Measurements from ENCODE around the gene GGACT.

Gene GGACT

GRCh38 chr13:100608489-100608888 is 19.9 kb upstream of the GGACT start:
- TF ChIP-seq, protein P1, sequence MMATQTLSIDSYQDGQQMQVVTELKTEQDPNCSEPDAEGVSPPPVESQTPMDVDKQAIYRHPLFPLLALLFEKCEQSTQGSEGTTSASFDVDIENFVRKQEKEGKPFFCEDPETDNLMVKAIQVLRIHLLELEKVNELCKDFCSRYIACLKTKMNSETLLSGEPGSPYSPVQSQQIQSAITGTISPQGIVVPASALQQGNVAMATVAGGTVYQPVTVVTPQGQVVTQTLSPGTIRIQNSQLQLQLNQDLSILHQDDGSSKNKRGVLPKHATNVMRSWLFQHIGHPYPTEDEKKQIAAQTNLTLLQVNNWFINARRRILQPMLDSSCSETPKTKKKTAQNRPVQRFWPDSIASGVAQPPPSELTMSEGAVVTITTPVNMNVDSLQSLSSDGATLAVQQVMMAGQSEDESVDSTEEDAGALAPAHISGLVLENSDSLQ (IDR thresholded peaks at IDR 0.05) = no peak
- TF ChIP-seq BHLHE40 (IDR thresholded peaks at IDR 0.05; ENCODE audit: borderline replicate concordance) = no peak
- DNase-seq (ENCODE audit: extremely low spot score) = no peak
- POLR2A ChIA-PET = no interaction called here
- CTCF ChIA-PET = no interaction called here

DNA sequence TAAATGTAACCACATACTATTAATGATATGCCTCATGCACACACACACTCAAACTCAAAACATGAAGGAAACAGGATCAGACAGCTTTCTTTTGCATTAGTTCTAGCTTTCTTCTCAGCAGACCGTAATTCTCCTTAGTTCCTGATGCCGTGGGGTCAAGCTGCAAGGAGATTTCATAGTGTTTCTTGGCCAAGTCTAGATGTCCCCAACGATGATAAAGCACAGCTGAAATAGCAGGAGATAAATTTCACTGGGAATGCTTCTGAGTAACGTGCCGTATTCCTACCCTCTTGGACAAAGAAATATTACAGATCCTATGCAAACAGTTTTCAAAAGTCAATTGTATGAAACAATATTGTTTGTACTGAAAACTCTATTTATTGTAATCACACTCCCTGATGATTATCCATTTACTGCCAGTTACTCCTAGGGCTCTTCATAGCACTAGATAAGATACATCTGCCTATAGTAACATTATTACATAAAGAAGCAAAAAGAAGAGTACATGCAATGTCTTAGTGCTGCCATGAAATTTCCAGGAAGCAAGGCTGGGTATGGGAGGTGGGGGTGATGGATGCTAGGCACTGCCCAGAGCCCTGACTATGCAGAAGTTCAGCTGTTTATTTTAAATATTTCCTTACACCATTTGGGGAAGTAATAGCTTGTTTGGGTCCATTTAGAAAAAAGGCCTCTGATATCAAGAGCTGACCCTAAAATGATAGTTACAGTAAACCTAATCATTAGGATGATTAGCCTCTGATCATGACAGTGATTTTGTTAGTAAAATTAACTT is 16.5 kb upstream of the GGACT start:
- CTCF ChIA-PET = no interaction called here
- TF ChIP-seq SUZ12 (IDR thresholded peaks at IDR 0.05) = no peak
- TF ChIP-seq TARDBP (IDR thresholded peaks at IDR 0.05) = no peak
- TF ChIP-seq FOXA1 (IDR thresholded peaks at IDR 0.05) = no peak
- TF ChIP-seq SP1 (IDR thresholded peaks at IDR 0.05) = no peak
- no peak for TF ChIP-seq FOXK2 (IDR thresholded peaks at IDR 0.05)
- no peak for TF ChIP-seq NFRKB (IDR thresholded peaks at IDR 0.05)
- no peak for DNase-seq (ENCODE audit: extremely low spot score)
- POLR2A ChIA-PET = no interaction called here

DNA sequence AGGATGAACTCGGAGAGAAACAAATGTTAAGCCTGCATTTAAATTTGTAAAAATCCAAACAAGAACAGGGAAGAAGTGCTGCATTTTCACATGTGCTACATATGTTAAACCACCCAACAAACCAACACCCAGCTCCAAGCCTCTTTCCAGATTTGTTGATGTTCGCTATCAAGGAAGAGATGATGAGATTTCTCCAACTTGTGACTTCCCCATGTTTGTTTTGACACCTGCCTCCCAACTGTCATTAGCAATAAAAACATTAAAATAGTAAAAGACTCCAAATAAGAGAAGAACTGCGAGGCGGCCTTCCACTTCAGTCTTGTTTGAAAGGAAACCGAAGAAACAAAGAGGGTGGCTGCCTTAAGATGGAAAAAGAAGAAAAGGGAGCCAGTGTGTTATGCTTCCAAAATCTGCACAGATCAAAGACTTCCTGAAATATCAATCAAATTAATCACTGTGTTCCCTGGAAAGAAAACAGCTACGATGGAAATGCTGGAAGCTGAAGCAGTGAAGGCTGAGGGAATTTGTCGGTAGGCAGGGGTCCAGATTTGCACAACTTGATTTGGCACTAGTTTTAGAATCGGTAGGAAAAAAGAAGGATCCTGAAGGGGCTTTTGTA is 14.0 kb upstream of the GGACT start:
- POLR2A ChIA-PET = no interaction called here
- CTCF ChIA-PET = interaction anchor here (0.9 kb wide), 1 partner anchor 11 kb away, joined by 4 read pairs; no protein-coding TSS in a partner anchor
- no peak for DNase-seq (ENCODE audit: extremely low spot score)
- TF ChIP-seq FOXK2 (IDR thresholded peaks at IDR 0.05) (no peak), BHLHE40 (IDR thresholded peaks at IDR 0.05; ENCODE audit: borderline replicate concordance) (no peak), TARDBP (IDR thresholded peaks at IDR 0.05) (no peak), SUZ12 (IDR thresholded peaks at IDR 0.05) (no peak), LEF1 (IDR thresholded peaks at IDR 0.05; ENCODE audit: borderline replicate concordance) (no peak), FOXM1 (IDR thresholded peaks at IDR 0.05; ENCODE audit: borderline replicate concordance) (no peak), HDGF (IDR thresholded peaks at IDR 0.05; ENCODE audit: borderline replicate concordance) (no peak), ZNF384 (IDR thresholded peaks at IDR 0.05) (no peak)

DNA sequence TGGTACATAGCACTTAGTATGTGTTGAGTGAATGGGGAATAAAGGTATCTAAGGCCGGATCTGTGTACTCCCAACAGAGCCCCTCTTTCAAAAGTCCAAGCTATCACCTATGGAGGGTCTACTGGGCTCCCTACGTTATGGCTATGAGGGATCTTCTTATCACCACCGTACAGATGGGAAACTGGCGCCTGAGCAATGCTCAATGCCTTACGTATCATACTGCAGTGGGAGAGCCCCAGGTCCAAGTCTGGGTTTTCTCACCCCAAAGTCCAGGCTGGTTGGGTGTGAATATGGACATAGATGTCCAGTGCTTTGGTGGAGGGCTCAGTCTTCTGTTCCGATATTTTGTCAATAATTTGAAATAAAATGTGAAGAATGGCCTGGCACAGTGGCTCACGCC is 13.1 kb upstream of the GGACT start:
- ChIA-PET CTCF (no interaction called here), POLR2A (no interaction called here)
- TF ChIP-seq TARDBP (IDR thresholded peaks at IDR 0.05) (no peak), ZNF384 (IDR thresholded peaks at IDR 0.05) (no peak), SUZ12 (IDR thresholded peaks at IDR 0.05) (no peak), NFRKB (IDR thresholded peaks at IDR 0.05) (no peak), BHLHE40 (IDR thresholded peaks at IDR 0.05; ENCODE audit: borderline replicate concordance) (no peak), ARNT (IDR thresholded peaks at IDR 0.05) (no peak), LEF1 (IDR thresholded peaks at IDR 0.05; ENCODE audit: borderline replicate concordance) (no peak), FOXK2 (IDR thresholded peaks at IDR 0.05) (no peak)
- TF ChIP-seq, protein P1 (IDR thresholded peaks at IDR 0.05) = no peak
- no peak for DNase-seq (ENCODE audit: extremely low spot score)

DNA sequence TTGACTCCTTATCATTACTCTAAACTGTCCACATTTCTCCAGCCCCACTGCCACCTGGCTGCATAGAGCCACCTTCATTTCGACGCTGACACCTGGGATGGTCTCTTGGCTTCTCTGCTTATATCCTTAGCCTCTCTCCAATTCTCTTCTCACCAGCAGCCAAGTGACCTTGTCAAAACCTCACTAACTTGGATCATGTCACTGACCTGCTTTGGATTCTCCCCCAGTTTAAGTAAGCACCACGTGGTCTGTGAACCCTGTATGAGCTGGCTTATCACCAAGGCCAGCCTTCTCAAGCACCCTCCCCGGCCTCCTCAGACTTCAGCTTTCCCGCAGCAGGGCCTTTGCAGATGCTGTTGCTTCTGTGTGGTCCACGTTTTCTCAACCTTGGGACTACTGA is 12.3 kb upstream of the GGACT start:
- CTCF ChIA-PET = no interaction called here
- TF ChIP-seq FOXM1 (IDR thresholded peaks at IDR 0.05; ENCODE audit: borderline replicate concordance) (no peak), SP1 (IDR thresholded peaks at IDR 0.05) (no peak)

DNA sequence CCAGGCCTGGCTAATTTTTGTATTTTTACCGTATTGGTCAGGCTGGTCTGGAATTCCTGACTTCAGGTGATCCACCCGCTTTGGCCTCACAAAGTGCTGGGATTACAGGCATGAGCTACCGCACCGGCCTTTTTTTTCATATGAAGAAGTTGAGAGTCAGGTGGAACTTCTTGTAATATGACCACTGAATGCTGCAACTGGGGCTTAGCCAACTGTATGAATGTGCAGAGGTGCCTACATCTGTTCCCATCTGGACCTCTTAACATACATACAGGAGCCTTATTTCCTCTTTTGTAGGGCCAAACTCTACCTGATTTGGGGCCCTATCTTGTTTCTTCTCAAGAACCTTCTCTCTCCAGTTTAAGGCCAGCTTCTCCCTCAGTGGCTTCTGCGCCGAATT is 11.9 kb upstream of the GGACT start:
- TF ChIP-seq SUZ12 (IDR thresholded peaks at IDR 0.05) = no peak
- TF ChIP-seq SP1 (IDR thresholded peaks at IDR 0.05) = no peak
- TF ChIP-seq ELF4 (IDR thresholded peaks at IDR 0.05) = no peak
- TF ChIP-seq FOXM1 (IDR thresholded peaks at IDR 0.05; ENCODE audit: borderline replicate concordance) = no peak
- DNase-seq (ENCODE audit: extremely low spot score) = no peak
- ChIA-PET CTCF (no interaction called here), POLR2A (no interaction called here)

More for the DNA sequence above, 12.3 kb upstream of the GGACT start:
- POLR2A ChIA-PET = no interaction called here
- no peak for DNase-seq (ENCODE audit: extremely low spot score)

- TF ChIP-seq, protein P1 (IDR thresholded peaks at IDR 0.05) = no peak
- TF ChIP-seq FOXK2 (IDR thresholded peaks at IDR 0.05) (no peak), NFRKB (IDR thresholded peaks at IDR 0.05) (no peak), ELF4 (IDR thresholded peaks at IDR 0.05) (no peak), ARNT (IDR thresholded peaks at IDR 0.05) (no peak), SP1 (IDR thresholded peaks at IDR 0.05) (no peak)
- DNase-seq (ENCODE audit: extremely low spot score) = no peak
- ChIA-PET POLR2A (no interaction called here), CTCF (no interaction called here)
Measured at GRCh38 chr13:100597253-100597652, 8.7 kb upstream of the GGACT start.

DNA sequence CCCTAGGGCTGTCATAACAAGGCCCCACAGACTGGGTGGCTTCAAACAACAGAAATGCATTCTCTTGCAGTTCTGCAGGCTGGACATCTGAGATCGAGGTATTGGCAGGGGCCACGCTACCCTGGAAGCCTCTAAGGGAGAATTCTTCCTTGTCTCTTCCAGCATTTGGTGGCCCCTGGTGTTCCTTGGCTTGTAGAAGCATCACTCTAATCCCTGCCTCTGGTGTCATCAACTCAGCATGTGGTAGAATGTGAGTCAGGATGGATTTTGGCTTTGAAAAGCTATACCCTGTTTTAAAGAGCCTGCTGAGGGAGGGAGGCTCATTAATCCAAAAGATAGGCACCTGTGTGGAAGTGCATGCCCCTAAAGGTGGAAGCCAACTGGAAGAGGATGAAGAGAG is 7.9 kb upstream of the GGACT start:
- DNase-seq (ENCODE audit: extremely low spot score) = no peak
- TF ChIP-seq LEF1 (IDR thresholded peaks at IDR 0.05; ENCODE audit: borderline replicate concordance) (no peak), FOXK2 (IDR thresholded peaks at IDR 0.05) (no peak), HDGF (IDR thresholded peaks at IDR 0.05; ENCODE audit: borderline replicate concordance) (no peak), CTBP1 (IDR thresholded peaks at IDR 0.05; ENCODE audit: borderline replicate concordance) (no peak), ELF4 (IDR thresholded peaks at IDR 0.05) (no peak), NFRKB (IDR thresholded peaks at IDR 0.05) (no peak), ZNF384 (IDR thresholded peaks at IDR 0.05) (no peak), SP1 (IDR thresholded peaks at IDR 0.05) (no peak), ARNT (IDR thresholded peaks at IDR 0.05) (no peak), FOXM1 (IDR thresholded peaks at IDR 0.05; ENCODE audit: borderline replicate concordance) (no peak), FOXA1 (IDR thresholded peaks at IDR 0.05) (no peak), SUZ12 (IDR thresholded peaks at IDR 0.05) (no peak), TARDBP (IDR thresholded peaks at IDR 0.05) (no peak), BHLHE40 (IDR thresholded peaks at IDR 0.05; ENCODE audit: borderline replicate concordance) (no peak), L3MBTL2 (conservative IDR thresholded peaks at IDR 0.05) (no peak)
- TF ChIP-seq, protein P1 (IDR thresholded peaks at IDR 0.05) = no peak
- POLR2A ChIA-PET = no interaction called here
- CTCF ChIA-PET = no interaction called here
